Right cardiac atrium (tissue), 5 donors: ENCODE data around the gene YIF1B. TPM values are rescaled to one million over a fixed set of nuclear protein-coding genes. Genes with fewer than 3 reads are reported as not detected.

Source experiments
- ATAC-seq, 2 donors: fragments of 200-7000 bp; cut with Tn5 transposase; one replicate each; pipeline versions ENCODE4 v1.8.0 to v1.9.1; 2020; ENCODE audit warnings: moderate library complexity in 2 of 2, mild to moderate bottlenecking in 1 of 2
- DNase-seq, 3 donors: peaks; one replicate each; pipeline ENCODE4 v3.0.0-alpha.2; 2020
- H3K27ac ChIP-seq: one replicate; pipeline ENCODE4 v1.5.1; 2013; ENCODE audit warnings: mild to moderate bottlenecking, low read length, control low read depth, moderate library complexity
- H3K27me3 ChIP-seq: one replicate; pipeline ENCODE4 v1.6.1; 2013; ENCODE audit not compliant: control insufficient read depth, insufficient read depth
- H3K4me1 ChIP-seq: one replicate; pipeline ENCODE4 v1.6.1; 2013; ENCODE audit warnings: low read length; ENCODE audit not compliant: control insufficient read depth, insufficient read depth
- H3K4me3 ChIP-seq: one replicate; pipeline ENCODE4 v1.5.1; 2013; ENCODE audit warnings: low read length, control low read depth
- H3K9me3 ChIP-seq: one replicate; pipeline ENCODE4 v1.6.1; 2013; ENCODE audit warnings: low read length; ENCODE audit not compliant: control insufficient read depth
- WGBS: extraction: QIAGEN DNeasy Blood & Tissue Kit; methylation state at CpG from one replicate; pipeline ENCODE4 v1.1.7; 2013; 5-methylcytosine and 5-hydroxymethylcytosine counted together
- intact Hi-C, 4 donors: fragments of 100-400 bp; cut with DNase I; formaldehyde crosslinking; loops; one replicate each; pipeline versions ENCODE4 v1.11.0 to v1.14.0; 2022 to 2023
- polyA plus RNA-seq: library from polyadenylated mRNA; stranded (reverse); fragments of 200-250 nt; gene quantifications from one replicate; pipeline ENCODE4 v1.2.3, GENCODE V29; 2013
- total RNA-seq, 4 donors: library from RNA; stranded (reverse); fragmentation: NEBNext Ultra II Directional; extraction: Animal tissue kit (Norgen Biotek cat#: 25700); gene quantifications; one replicate each; pipeline ENCODE4 v1.2.1, GENCODE V29; 2021
- donor health status: healthy with polysubstance abuse.
- donor health status: DM: no; HTN: yes; CAD: no.
- donor health status: DM: no; HTN: no; CAD: no.
- donor health status: DM: no; HTN: yes; CAD: no; lungs with severe emphysema.
- donor health status: DM: yes; HTN: yes; CAD: no.

The YIF1B gene
- total and polyA plus RNA-seq, 5 donors: 15.9 to 25.7 (median 20.2) TPM

GRCh38 chr19:38274739-38275138, 41.0 kb downstream of the YIF1B start:
- H3K4me1 ChIP-seq: peaks cover 9% of the 10 kb centered on the region
- H3K9me3 ChIP-seq: no peaks in the 10 kb centered on the region
- H3K27me3 ChIP-seq: no peaks in the 10 kb centered on the region
- ATAC-seq (peak; percentile 56 to 58), DNase-seq (peak; percentile 38 to 68 (median 65))
- H3K4me3 ChIP-seq: no peak overlapping the region
- 21% methylated on average over 9 of the region's 9 CpGs for WGBS
- intact Hi-C loops: loop anchor here in 1 of 4 donors (5.0 kb wide), 1 partner anchor 43 kb away; the partner anchor contains the start of genes KCNK6 and YIF1B
- H3K27ac ChIP-seq: peak overlapping the region; percentile 16

- WGBS: 73% methylated on average over 2 of the region's 2 CpGs
- DNase-seq (peak in 1 of 3 donors; percentile 4), ATAC-seq (no peak)
- no peaks in the 10 kb centered on the region for H3K27me3 ChIP-seq
- no peak overlapping the region for H3K27ac ChIP-seq
- H3K4me1 ChIP-seq: peaks cover 9% of the 10 kb centered on the region
- H3K4me3 ChIP-seq: no peak overlapping the region
- H3K9me3 ChIP-seq: no peaks in the 10 kb centered on the region
- intact Hi-C loops: no loop called here
These were observed 42.2 kb downstream of the YIF1B start for GRCh38 chr19:38273499-38273898.

- no peak overlapping the region for H3K27ac ChIP-seq
- H3K9me3 ChIP-seq: no peaks in the 10 kb centered on the region
- 72% methylated on average over 5 of the region's 5 CpGs for WGBS
- H3K4me3 ChIP-seq: no peak overlapping the region
- H3K27me3 ChIP-seq: no peaks in the 10 kb centered on the region
- intact Hi-C loops: no loop called here
- DNase-seq (no peak), ATAC-seq (no peak)
- H3K4me1 ChIP-seq: peaks cover 2% of the 10 kb centered on the region
These were observed 45.1 kb downstream of the YIF1B start for GRCh38 chr19:38270587-38271167.

- intact Hi-C loops: no loop called here
- ATAC-seq (no peak), DNase-seq (no peak)
- Histone ChIP-seq H3K27me3 (no peaks in the 10 kb centered on the region), H3K27ac (no peak overlapping the region), H3K9me3 (no peaks in the 10 kb centered on the region), H3K4me3 (no peak overlapping the region), H3K4me1 (no peaks in the 10 kb centered on the region)
- WGBS: 81% methylated on average over 8 of the region's 8 CpGs
These were observed 47.2 kb downstream of the YIF1B start for GRCh38 chr19:38268539-38268938.

GRCh38 chr19:38267761-38268483, 47.8 kb downstream of the YIF1B start:
- 71% methylated on average over 12 of the region's 12 CpGs for WGBS
- no peak overlapping the region for H3K27ac ChIP-seq
- no peaks in the 10 kb centered on the region for H3K27me3 ChIP-seq
- ATAC-seq (peak in 1 of 2 donors; percentile 10), DNase-seq (no peak)
- H3K4me1 ChIP-seq: no peaks in the 10 kb centered on the region
- no peaks in the 10 kb centered on the region for H3K9me3 ChIP-seq
- intact Hi-C loops: no loop called here
- H3K4me3 ChIP-seq: no peak overlapping the region

GRCh38 chr19:38266981-38267597, 48.7 kb downstream of the YIF1B start:
- WGBS: 76% methylated on average over 12 of the region's 12 CpGs
- Histone ChIP-seq H3K4me1 (no peaks in the 10 kb centered on the region), H3K27me3 (no peaks in the 10 kb centered on the region), H3K9me3 (no peaks in the 10 kb centered on the region), H3K27ac (no peak overlapping the region), H3K4me3 (no peak overlapping the region)
- intact Hi-C loops: no loop called here
- ATAC-seq: no peak
- DNase-seq: no peak

GRCh38 chr19:38265921-38266429, 49.8 kb downstream of the YIF1B start:
- Histone ChIP-seq H3K9me3 (no peaks in the 10 kb centered on the region), H3K4me1 (no peaks in the 10 kb centered on the region), H3K4me3 (no peak overlapping the region), H3K27me3 (no peaks in the 10 kb centered on the region), H3K27ac (no peak overlapping the region)
- WGBS: 92% methylated on average over 12 of the region's 12 CpGs
- intact Hi-C loops: no loop called here
- DNase-seq: peak in 1 of 3 donors; percentile 22
- no peak for ATAC-seq

GRCh38 chr19:38265213-38265861, 50.4 kb downstream of the YIF1B start:
- Histone ChIP-seq H3K4me1 (no peaks in the 10 kb centered on the region), H3K27me3 (no peaks in the 10 kb centered on the region), H3K4me3 (no peak overlapping the region), H3K27ac (no peak overlapping the region), H3K9me3 (no peaks in the 10 kb centered on the region)
- WGBS: 71% methylated on average over 14 of the region's 14 CpGs
- DNase-seq (peak in 1 of 3 donors; percentile 64), ATAC-seq (peak; percentile 31 to 34)
- intact Hi-C loops: no loop called here

- peak; percentile 26 to 57 for ATAC-seq
- 11% methylated on average over 78 of the region's 78 CpGs for WGBS
- Histone ChIP-seq H3K4me3 (peak within 1 kb of the TSS; percentile 41), H3K27me3 (no peaks in the 10 kb centered on the region), H3K27ac (no peak within 1 kb of the TSS), H3K4me1 (no peaks in the 10 kb centered on the region), H3K9me3 (no peaks in the 10 kb centered on the region)
- peak in 2 of 3 donors; percentile 64 to 73 for DNase-seq
- intact Hi-C loops: no loop called here
These were observed 51.1 kb downstream of the YIF1B start, which contains the start of gene SPINT2 for GRCh38 chr19:38264486-38265212. TSS of gene SPINT2 (plus strand) at chr19:38264573. CDS start at chr19:38264893, 320 bp downstream.

GRCh38 chr19:38263689-38264485, 51.9 kb downstream of the YIF1B start:
- H3K9me3 ChIP-seq: no peaks in the 10 kb centered on the region
- H3K27ac ChIP-seq: no peak overlapping the region
- no peaks in the 10 kb centered on the region for H3K4me1 ChIP-seq
- WGBS: 9% methylated on average over 34 of the region's 34 CpGs
- intact Hi-C loops: no loop called here
- no peaks in the 10 kb centered on the region for H3K27me3 ChIP-seq
- ATAC-seq (peak; percentile 68 to 75), DNase-seq (peak; percentile 53 to 73 (median 69))
- H3K4me3 ChIP-seq: peak overlapping the region; percentile 41
